ENCODE results near the gene SOCS2.

The SOCS2 gene

GRCh38 chr12:93540466-93540865 lies 32.0 kb upstream of the SOCS2 start:
- Histone ChIP-seq H3K9me2 (ENCODE audit: low read depth, low read length) (no peaks in the 10 kb centered on the region), H3K36me3 (ENCODE audit: insufficient read depth, low read length) (no peaks in the 10 kb centered on the region), H3K4me1 (ENCODE audit: insufficient read depth, low read length, severe bottlenecking) (no peaks in the 10 kb centered on the region), H3K27ac (ENCODE audit: low read depth, low read length, poor library complexity, severe bottlenecking) (no peak overlapping the region), H3K4me3 (ENCODE audit: low read depth, low read length, poor library complexity, severe bottlenecking) (no peak overlapping the region), H3F3A (ENCODE audit: insufficient read depth, low read length) (no peaks in the 10 kb centered on the region), H3K9ac (ENCODE audit: low read length) (no peak overlapping the region), H3K9me3 (ENCODE audit: low read length) (no peaks in the 10 kb centered on the region), H2AFZ (ENCODE audit: low read length) (no peak overlapping the region), H4K20me1 (ENCODE audit: insufficient read depth, low read length) (no peaks in the 10 kb centered on the region), H3K79me2 (ENCODE audit: insufficient read depth, low read length) (no peaks in the 10 kb centered on the region), H3K27me3 (ENCODE audit: insufficient read depth, low read length) (no peaks in the 10 kb centered on the region), H3K4me2 (ENCODE audit: low read length) (no peak overlapping the region)
- no peak for TF ChIP-seq EZH2 (IDR thresholded peaks at IDR 0.05; ENCODE audit: borderline replicate concordance, low read length)
- TF ChIP-seq CTCF (IDR thresholded peaks at IDR 0.05; ENCODE audit: low read length): no peak

GRCh38 chr12:93541578-93542225 lies 30.8 kb upstream of the SOCS2 start:
- Histone ChIP-seq H3K27me3 (ENCODE audit: insufficient read depth, low read length) (no peaks in the 10 kb centered on the region), H3K9me2 (ENCODE audit: low read depth, low read length) (no peaks in the 10 kb centered on the region), H3K27ac (ENCODE audit: low read depth, low read length, poor library complexity, severe bottlenecking) (no peak overlapping the region), H3K9me3 (ENCODE audit: low read length) (no peaks in the 10 kb centered on the region), H3K4me3 (ENCODE audit: low read depth, low read length, poor library complexity, severe bottlenecking) (no peak overlapping the region), H3K4me1 (ENCODE audit: insufficient read depth, low read length, severe bottlenecking) (no peaks in the 10 kb centered on the region), H3K79me2 (ENCODE audit: insufficient read depth, low read length) (no peaks in the 10 kb centered on the region), H4K20me1 (ENCODE audit: insufficient read depth, low read length) (no peaks in the 10 kb centered on the region), H2AFZ (ENCODE audit: low read length) (no peak overlapping the region), H3K9ac (ENCODE audit: low read length) (no peak overlapping the region), H3F3A (ENCODE audit: insufficient read depth, low read length) (no peaks in the 10 kb centered on the region), H3K36me3 (ENCODE audit: insufficient read depth, low read length) (no peaks in the 10 kb centered on the region), H3K4me2 (ENCODE audit: low read length) (no peak overlapping the region)
- TF ChIP-seq CTCF (IDR thresholded peaks at IDR 0.05; ENCODE audit: low read length) (no peak), EZH2 (IDR thresholded peaks at IDR 0.05; ENCODE audit: borderline replicate concordance, low read length) (no peak)

GRCh38 chr12:93547778-93548177 lies 24.7 kb upstream of the SOCS2 start:
- Histone ChIP-seq H3K27ac (ENCODE audit: low read depth, low read length, poor library complexity, severe bottlenecking) (no peak overlapping the region), H3K4me2 (ENCODE audit: low read length) (no peak overlapping the region), H2AFZ (ENCODE audit: low read length) (no peak overlapping the region), H3K4me3 (ENCODE audit: low read depth, low read length, poor library complexity, severe bottlenecking) (no peak overlapping the region), H4K20me1 (ENCODE audit: insufficient read depth, low read length) (no peaks in the 10 kb centered on the region), H3K27me3 (ENCODE audit: insufficient read depth, low read length) (no peaks in the 10 kb centered on the region), H3F3A (ENCODE audit: insufficient read depth, low read length) (no peaks in the 10 kb centered on the region), H3K79me2 (ENCODE audit: insufficient read depth, low read length) (no peaks in the 10 kb centered on the region), H3K36me3 (ENCODE audit: insufficient read depth, low read length) (no peaks in the 10 kb centered on the region), H3K9ac (ENCODE audit: low read length) (no peak overlapping the region), H3K9me2 (ENCODE audit: low read depth, low read length) (no peaks in the 10 kb centered on the region), H3K4me1 (ENCODE audit: insufficient read depth, low read length, severe bottlenecking) (no peaks in the 10 kb centered on the region), H3K9me3 (ENCODE audit: low read length) (no peaks in the 10 kb centered on the region)
- TF ChIP-seq EZH2 (IDR thresholded peaks at IDR 0.05; ENCODE audit: borderline replicate concordance, low read length): no peak
- TF ChIP-seq CTCF (IDR thresholded peaks at IDR 0.05; ENCODE audit: low read length): no peak
